ENCODE results near the gene FAM168A. TPM values are rescaled to one million over a fixed set of nuclear protein-coding genes. Genes with fewer than 3 reads are reported as not detected.

FAM168A gene
- total RNA-seq, 2 experiments from 2014 or later: 11.6 to 11.7 TPM

- ChIA-PET CTCF (interaction anchor here (1.2 kb wide), 1 partner anchor 47 kb away, joined by 4 read pairs; no protein-coding TSS in a partner anchor), POLR2A (interaction anchor here (0.5 to 1.1 kb wide), 2 partner anchors 11 to 1094 kb away, joined by 3 to 10 read pairs; no protein-coding TSS in a partner anchor)
Observed at GRCh38 chr11:73399159-73399590, 198.7 kb downstream of the FAM168A start.

GRCh38 chr11:73398721-73399120 lies 199.2 kb downstream of the FAM168A start:
- ChIA-PET POLR2A (no interaction called here), CTCF (no interaction called here)

- POLR2A ChIA-PET: no interaction called here
Observed at GRCh38 chr11:73398132-73398526, 199.8 kb downstream of the FAM168A start.

GRCh38 chr11:73397468-73398131 lies 200.3 kb downstream of the FAM168A start:
- CTCF ChIA-PET: interaction anchor here (3.2 kb wide), 1 partner anchor 47 kb away, joined by 14 read pairs; no protein-coding TSS in a partner anchor
- POLR2A ChIA-PET: no interaction called here

More at GRCh38 chr11:73398132-73398526, 199.8 kb downstream of the FAM168A start:
- CTCF ChIA-PET: no interaction called here

- ChIA-PET POLR2A (no interaction called here), CTCF (interaction anchor here (0.6 to 3.2 kb wide), 3 partner anchors 27 to 688 kb away, joined by 3 to 14 read pairs (median 4); no protein-coding TSS in a partner anchor)
Observed at GRCh38 chr11:73396985-73397384, 200.9 kb downstream of the FAM168A start.

GRCh38 chr11:73396251-73396930 lies 201.5 kb downstream of the FAM168A start:
- POLR2A ChIA-PET: no interaction called here
- CTCF ChIA-PET: interaction anchor here (0.6 to 3.2 kb wide), 3 partner anchors 26 to 687 kb away, joined by 3 to 14 read pairs (median 4); no protein-coding TSS in a partner anchor

GRCh38 chr11:73395297-73396208 lies 202.4 kb downstream of the FAM168A start:
- POLR2A ChIA-PET: no interaction called here
- CTCF ChIA-PET: interaction anchor here (1.5 to 3.2 kb wide), 2 partner anchors 25 to 45 kb away, joined by 4 to 14 read pairs; no protein-coding TSS in a partner anchor

- CTCF ChIA-PET: interaction anchor here (1.8 to 3.2 kb wide), 4 partner anchors 39 to 266 kb away, joined by 6 to 48 read pairs (median 11); no protein-coding TSS in a partner anchor
- POLR2A ChIA-PET: no interaction called here
Observed at GRCh38 chr11:73394416-73395296, 203.3 kb downstream of the FAM168A start.

- ChIA-PET CTCF (interaction anchor here (0.6 to 2.8 kb wide), 12 partner anchors 9 to 266 kb away, joined by 3 to 48 read pairs (median 4); partner anchors contain the start of gene RELT), POLR2A (no interaction called here)
Observed at GRCh38 chr11:73393479-73394415, 204.2 kb downstream of the FAM168A start.

GRCh38 chr11:73393011-73393380 lies 204.9 kb downstream of the FAM168A start:
- CTCF ChIA-PET: interaction anchor here (1.0 to 2.8 kb wide), 11 partner anchors 8 to 267 kb away, joined by 3 to 48 read pairs (median 5); no protein-coding TSS in a partner anchor
- POLR2A ChIA-PET: no interaction called here

- ChIA-PET CTCF (interaction anchor here (1.3 to 2.8 kb wide), 7 partner anchors 10 to 268 kb away, joined by 4 to 48 read pairs (median 4); no protein-coding TSS in a partner anchor), POLR2A (no interaction called here)
Observed at GRCh38 chr11:73392108-73393010, 205.6 kb downstream of the FAM168A start.

- ChIA-PET POLR2A (no interaction called here), CTCF (interaction anchor here (0.9 to 2.8 kb wide), 2 partner anchors 40 to 41 kb away, joined by 3 to 48 read pairs; no protein-coding TSS in a partner anchor)
Observed at GRCh38 chr11:73391665-73392064, 206.2 kb downstream of the FAM168A start.

- CTCF ChIA-PET: interaction anchor here (0.9 kb wide), 1 partner anchor 40 kb away, joined by 3 read pairs; no protein-coding TSS in a partner anchor
Observed at GRCh38 chr11:73390601-73391565, 207.0 kb downstream of the FAM168A start.

GRCh38 chr11:73389916-73390315 lies 208.0 kb downstream of the FAM168A start:
- CTCF ChIA-PET: no interaction called here
- POLR2A ChIA-PET: interaction anchor here (0.6 kb wide), 1 partner anchor 603 kb away, joined by 9 read pairs; no protein-coding TSS in a partner anchor

More at GRCh38 chr11:73390601-73391565, 207.0 kb downstream of the FAM168A start:
- POLR2A ChIA-PET: interaction anchor here (0.6 kb wide), 1 partner anchor 602 kb away, joined by 9 read pairs; no protein-coding TSS in a partner anchor

GRCh38 chr11:73389134-73389525 lies 208.8 kb downstream of the FAM168A start:
- POLR2A ChIA-PET: no interaction called here
- CTCF ChIA-PET: interaction anchor here (1.3 kb wide), 1 partner anchor 38 kb away, joined by 3 read pairs; no protein-coding TSS in a partner anchor

All from activated CD8-positive, alpha-beta memory T cell treated with anti-CD3 and anti-CD28 coated beads for 36 hours (primary cell).